ENCODE data around the gene COMMD2. TPM values are rescaled to one million over a fixed set of nuclear protein-coding genes. Genes with fewer than 3 reads are reported as not detected.

The COMMD2 gene
- total and polyA plus RNA-seq, 8 donors: 4.4 to 19.2 (median 12.2) TPM

DNA sequence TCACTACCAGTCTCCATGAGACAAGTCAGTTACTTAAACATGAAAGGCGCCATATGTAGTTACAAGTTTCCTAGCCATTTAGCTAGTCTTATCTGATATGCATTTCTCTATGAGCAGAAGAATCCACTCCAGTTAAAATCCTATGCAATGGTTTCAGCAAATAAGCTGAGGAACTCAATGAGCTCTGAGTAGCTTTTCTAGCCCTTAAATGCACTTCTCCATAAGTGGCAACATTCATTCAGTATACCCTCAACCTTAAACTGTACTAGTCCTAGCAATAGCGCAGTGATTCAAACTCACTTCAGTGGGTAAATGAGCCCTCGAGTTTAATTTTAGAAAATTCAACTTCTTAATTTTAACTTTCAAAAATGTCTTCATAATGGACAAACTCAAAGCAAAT lies 7.7 kb downstream of the COMMD2 start:
- WGBS, 2 donors: 94 to 98% methylated on average over 3 of the region's 3 CpGs
- Histone ChIP-seq H3K27me3 (no peaks in the 10 kb centered on the region), H3K4me1 (no peaks in the 10 kb centered on the region), H3K36me3 (peaks cover 0 to 16% (median 0%) of the 10 kb centered on the region in 3 donors), H3K27ac (no peak overlapping the region), H3K4me3 (no peak overlapping the region), H3K9me3 (no peaks in the 10 kb centered on the region)
- ATAC-seq (no peak), FAIRE-seq (no peak), DNase-seq (no peak)
- intact Hi-C loops (cut with DNase I): no loop called here
- TF ChIP-seq, protein P1, sequence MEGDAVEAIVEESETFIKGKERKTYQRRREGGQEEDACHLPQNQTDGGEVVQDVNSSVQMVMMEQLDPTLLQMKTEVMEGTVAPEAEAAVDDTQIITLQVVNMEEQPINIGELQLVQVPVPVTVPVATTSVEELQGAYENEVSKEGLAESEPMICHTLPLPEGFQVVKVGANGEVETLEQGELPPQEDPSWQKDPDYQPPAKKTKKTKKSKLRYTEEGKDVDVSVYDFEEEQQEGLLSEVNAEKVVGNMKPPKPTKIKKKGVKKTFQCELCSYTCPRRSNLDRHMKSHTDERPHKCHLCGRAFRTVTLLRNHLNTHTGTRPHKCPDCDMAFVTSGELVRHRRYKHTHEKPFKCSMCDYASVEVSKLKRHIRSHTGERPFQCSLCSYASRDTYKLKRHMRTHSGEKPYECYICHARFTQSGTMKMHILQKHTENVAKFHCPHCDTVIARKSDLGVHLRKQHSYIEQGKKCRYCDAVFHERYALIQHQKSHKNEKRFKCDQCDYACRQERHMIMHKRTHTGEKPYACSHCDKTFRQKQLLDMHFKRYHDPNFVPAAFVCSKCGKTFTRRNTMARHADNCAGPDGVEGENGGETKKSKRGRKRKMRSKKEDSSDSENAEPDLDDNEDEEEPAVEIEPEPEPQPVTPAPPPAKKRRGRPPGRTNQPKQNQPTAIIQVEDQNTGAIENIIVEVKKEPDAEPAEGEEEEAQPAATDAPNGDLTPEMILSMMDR (IDR thresholded peaks at IDR 0.05): no peak

DNA sequence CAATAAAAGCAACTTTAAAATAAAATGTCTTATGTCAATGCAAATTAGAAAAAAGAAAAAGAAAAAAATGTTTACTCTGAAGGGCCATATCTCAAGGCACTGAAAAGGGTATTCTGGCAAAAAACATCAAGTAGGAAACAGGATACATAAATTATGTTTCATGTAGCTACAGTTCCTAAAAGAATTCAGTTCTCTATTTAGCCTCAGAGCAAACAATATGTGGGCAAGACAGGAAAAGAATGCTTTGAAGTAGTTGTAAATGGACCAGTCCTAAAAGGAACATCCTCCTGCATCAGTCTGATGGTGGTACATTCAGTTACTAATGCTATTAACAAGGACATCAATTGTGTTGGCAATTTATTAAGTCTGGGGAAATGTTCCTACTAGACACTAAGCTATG lies 8.1 kb downstream of the COMMD2 start:
- TF ChIP-seq, protein P1 (IDR thresholded peaks at IDR 0.05): no peak
- DNase-seq: no peak
- no peaks in the 10 kb centered on the region for H3K27me3 ChIP-seq
- no peaks in the 10 kb centered on the region for H3K4me1 ChIP-seq
- no peak overlapping the region for H3K4me3 ChIP-seq
- no peak overlapping the region for H3K27ac ChIP-seq
- intact Hi-C loops (cut with DNase I): no loop called here
- no peak for FAIRE-seq
- no peaks in the 10 kb centered on the region for H3K9me3 ChIP-seq
- peaks cover 0 to 16% (median 0%) of the 10 kb centered on the region in 3 donors for H3K36me3 ChIP-seq
- ATAC-seq: no peak

DNA sequence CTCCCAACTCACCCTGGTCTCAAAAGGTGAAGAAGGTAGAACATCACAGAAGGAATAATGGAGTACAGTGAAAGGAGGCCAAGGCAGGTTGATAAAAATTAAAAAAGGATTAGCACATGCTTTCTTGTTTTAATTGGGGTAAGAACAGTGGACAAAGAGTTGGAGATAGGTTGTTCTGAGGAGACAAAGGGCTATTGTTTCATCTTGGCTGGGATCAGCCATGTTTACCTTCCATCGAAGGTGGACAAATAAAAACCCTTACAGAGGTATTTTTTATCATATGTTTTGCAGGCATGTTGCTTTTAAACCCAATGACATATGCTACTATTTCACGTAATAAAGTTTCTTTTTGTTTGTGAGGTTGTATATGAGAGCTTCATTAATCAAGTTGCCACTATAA lies 12.9 kb downstream of the COMMD2 start:
- Histone ChIP-seq H3K4me3 (no peak overlapping the region), H3K4me1 (no peaks in the 10 kb centered on the region), H3K9me3 (no peaks in the 10 kb centered on the region), H3K36me3 (peaks cover 0 to 10% (median 0%) of the 10 kb centered on the region in 3 donors), H3K27me3 (no peaks in the 10 kb centered on the region), H3K27ac (no peak overlapping the region)
- DNase-seq (no peak), ATAC-seq (no peak), FAIRE-seq (no peak)
- intact Hi-C loops (cut with DNase I): no loop called here
- 44 to 51% methylated on average over 2 of the region's 2 CpGs for WGBS, 2 donors
- TF ChIP-seq, protein P1 (IDR thresholded peaks at IDR 0.05): no peak

DNA sequence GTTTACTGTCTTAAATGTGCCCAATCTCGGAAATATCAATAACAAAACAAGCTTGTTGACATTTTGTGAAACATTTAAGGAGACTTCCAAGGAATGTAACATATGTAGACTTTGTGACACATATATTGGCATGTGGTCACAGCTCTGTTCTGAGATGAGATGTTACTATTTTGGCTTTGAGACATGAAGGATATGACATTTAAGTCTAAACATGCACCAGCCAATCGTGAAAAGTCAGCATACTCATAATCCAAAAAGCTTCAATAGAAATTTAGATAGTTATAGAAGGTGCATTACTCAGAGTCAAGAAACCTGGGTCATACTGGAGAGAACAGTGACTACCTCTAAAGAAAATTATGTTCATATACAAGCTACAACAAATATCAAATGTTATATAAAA lies 13.4 kb downstream of the COMMD2 start:
- Histone ChIP-seq H3K9me3 (no peaks in the 10 kb centered on the region), H3K4me3 (no peak overlapping the region), H3K27me3 (no peaks in the 10 kb centered on the region), H3K36me3 (peaks cover 0 to 10% (median 0%) of the 10 kb centered on the region in 3 donors), H3K27ac (no peak overlapping the region), H3K4me1 (no peaks in the 10 kb centered on the region)
- 85 to 90% methylated on average over 2 of the region's 2 CpGs for WGBS, 2 donors
- TF ChIP-seq, protein P1 (IDR thresholded peaks at IDR 0.05): no peak
- no peak for DNase-seq
- no peak for FAIRE-seq
- ATAC-seq: no peak
- intact Hi-C loops (cut with DNase I): no loop called here

DNA sequence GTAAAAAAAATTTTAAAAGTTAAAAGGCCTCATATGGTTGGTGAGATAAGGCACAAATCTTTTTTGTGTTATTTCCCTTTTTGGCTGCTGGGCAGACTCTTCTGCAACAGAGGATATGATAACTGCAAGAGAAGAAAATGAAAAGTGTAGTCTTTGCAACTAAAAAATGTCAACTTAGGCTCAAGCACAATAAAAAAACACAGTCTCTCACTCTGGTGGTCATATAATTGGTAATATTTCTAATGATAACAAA lies 15.4 kb downstream of the COMMD2 start:
- Histone ChIP-seq H3K36me3 (peaks cover 0 to 10% (median 0%) of the 10 kb centered on the region in 3 donors), H3K4me3 (no peak overlapping the region), H3K27ac (no peak overlapping the region), H3K4me1 (no peaks in the 10 kb centered on the region), H3K27me3 (no peaks in the 10 kb centered on the region), H3K9me3 (no peaks in the 10 kb centered on the region)
- intact Hi-C loops (cut with DNase I): no loop called here
- DNase-seq (no peak), FAIRE-seq (no peak), ATAC-seq (no peak)
- TF ChIP-seq, protein P1 (IDR thresholded peaks at IDR 0.05): no peak

All from pancreas (tissue), 10 donors.